ENCODE measurements around the gene PAMR1.

Gene PAMR1

DNA sequence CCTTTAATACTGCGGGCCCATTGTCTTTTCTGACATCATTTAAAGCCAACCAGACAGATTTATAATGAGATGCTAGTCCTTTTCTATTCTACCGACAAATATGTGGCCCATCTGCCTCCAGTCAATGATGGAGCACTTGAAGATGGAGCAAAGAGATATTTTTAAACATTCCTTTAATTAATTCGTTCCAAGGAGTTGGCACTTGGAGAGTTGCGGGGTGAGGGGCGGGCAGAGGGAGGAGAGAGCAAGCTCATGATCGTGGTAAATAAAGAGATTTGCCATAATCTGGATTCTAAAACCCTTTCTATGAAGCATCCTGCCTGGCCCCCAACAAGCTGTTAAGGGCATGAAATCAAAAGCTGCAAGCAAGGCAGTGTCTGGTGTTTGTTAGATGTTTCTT is 111.1 kb downstream of the PAMR1 start:
- no peaks in the 10 kb centered on the region for H3K9me3 ChIP-seq (ENCODE audit: control insufficient read depth, low read length)
- H3K4me3 ChIP-seq (ENCODE audit: insufficient read depth, low read depth, low read length, poor library complexity, severe bottlenecking) = no peak overlapping the region
- peaks cover 6% of the 10 kb centered on the region for H3K4me1 ChIP-seq (ENCODE audit: control insufficient read depth, insufficient read depth, low read length, poor library complexity, severe bottlenecking)
- H3K27me3 ChIP-seq (replicated peaks; ENCODE audit: control insufficient read depth, insufficient read depth, low read length, poor library complexity, severe bottlenecking) = peaks cover 16% of the 10 kb centered on the region
- H3K27ac ChIP-seq (ENCODE audit: insufficient read depth, low read length, poor library complexity, severe bottlenecking) = no peak overlapping the region
- no peaks in the 10 kb centered on the region for H3K36me3 ChIP-seq (ENCODE audit: control insufficient read depth, insufficient read depth, low read length)
- no peak for DNase-seq

DNA sequence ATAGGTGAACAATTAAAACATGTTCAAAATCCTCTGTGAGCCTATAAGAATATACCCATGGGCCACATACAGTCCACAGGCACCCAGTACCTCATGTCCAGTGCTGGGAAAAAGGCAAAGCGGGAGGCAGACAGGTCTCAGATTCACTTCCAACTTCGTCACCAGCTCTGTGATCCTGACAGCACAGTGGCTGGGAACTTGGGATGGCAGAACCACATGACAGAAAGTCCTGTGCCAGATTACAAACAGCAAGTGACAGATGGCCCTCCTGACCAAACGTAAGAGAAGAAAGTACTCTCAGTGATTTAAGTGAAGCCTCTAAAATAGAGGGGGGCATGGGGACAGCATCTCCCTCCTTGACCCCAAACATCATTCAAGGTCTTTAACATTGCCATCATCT is 111.8 kb downstream of the PAMR1 start:
- no peak for DNase-seq
- no peak overlapping the region for H3K27ac ChIP-seq (ENCODE audit: insufficient read depth, low read length, poor library complexity, severe bottlenecking)

DNA sequence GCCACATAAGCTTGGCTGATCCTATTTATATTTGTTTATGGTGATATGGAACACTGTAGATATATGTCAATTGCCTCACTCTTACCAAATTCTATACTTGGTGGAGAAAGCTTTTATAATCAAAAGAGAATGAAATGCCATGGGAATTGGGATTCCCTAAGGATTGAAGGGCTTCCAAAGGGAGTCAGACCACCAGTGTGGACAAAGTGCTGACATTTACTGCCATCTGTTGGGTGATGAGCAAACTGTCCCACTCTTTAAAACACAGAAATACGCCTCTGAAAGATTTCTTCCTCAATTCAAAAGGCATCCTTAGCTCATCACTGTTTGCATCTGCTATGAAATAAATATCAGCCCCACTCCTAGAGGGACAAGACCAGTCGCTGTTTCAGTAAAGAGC is 113.1 kb downstream of the PAMR1 start:
- no peaks in the 10 kb centered on the region for H3K4me1 ChIP-seq (ENCODE audit: control insufficient read depth, insufficient read depth, low read length, poor library complexity, severe bottlenecking)
- no peaks in the 10 kb centered on the region for H3K36me3 ChIP-seq (ENCODE audit: control insufficient read depth, insufficient read depth, low read length)
- DNase-seq = no peak
- no peaks in the 10 kb centered on the region for H3K27me3 ChIP-seq (replicated peaks; ENCODE audit: control insufficient read depth, insufficient read depth, low read length, poor library complexity, severe bottlenecking)
- H3K4me3 ChIP-seq (ENCODE audit: insufficient read depth, low read depth, low read length, poor library complexity, severe bottlenecking) = no peak overlapping the region
- H3K9me3 ChIP-seq (ENCODE audit: control insufficient read depth, low read length) = no peaks in the 10 kb centered on the region
- no peak overlapping the region for H3K27ac ChIP-seq (ENCODE audit: insufficient read depth, low read length, poor library complexity, severe bottlenecking)

More for the DNA sequence above, 111.8 kb downstream of the PAMR1 start:
- Histone ChIP-seq H3K36me3 (ENCODE audit: control insufficient read depth, insufficient read depth, low read length) (no peaks in the 10 kb centered on the region), H3K27me3 (replicated peaks; ENCODE audit: control insufficient read depth, insufficient read depth, low read length, poor library complexity, severe bottlenecking) (peaks cover 9% of the 10 kb centered on the region), H3K4me3 (ENCODE audit: insufficient read depth, low read depth, low read length, poor library complexity, severe bottlenecking) (no peak overlapping the region), H3K4me1 (ENCODE audit: control insufficient read depth, insufficient read depth, low read length, poor library complexity, severe bottlenecking) (no peaks in the 10 kb centered on the region), H3K9me3 (ENCODE audit: control insufficient read depth, low read length) (no peaks in the 10 kb centered on the region)

DNA sequence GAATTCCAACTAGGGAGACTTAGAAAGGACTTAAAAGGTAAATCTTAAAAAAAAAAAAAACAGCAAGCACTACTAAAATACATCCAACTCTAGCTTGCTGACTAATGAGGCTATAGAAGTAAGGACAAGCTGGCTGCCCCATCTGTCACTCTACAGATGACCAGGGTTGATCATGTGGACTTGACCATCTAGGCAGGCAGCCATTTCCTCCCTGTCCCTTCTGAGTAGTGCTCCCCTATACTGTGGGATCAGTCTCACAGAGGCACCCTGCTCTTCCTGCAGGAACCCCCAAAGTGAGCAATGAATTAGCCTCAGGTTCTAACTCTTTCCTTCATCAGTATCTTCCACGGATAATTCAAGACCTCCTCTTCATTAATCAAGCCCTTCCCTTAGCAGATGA is 118.4 kb downstream of the PAMR1 start:
- no peaks in the 10 kb centered on the region for H3K27me3 ChIP-seq (replicated peaks; ENCODE audit: control insufficient read depth, insufficient read depth, low read length, poor library complexity, severe bottlenecking)
- no peaks in the 10 kb centered on the region for H3K36me3 ChIP-seq (ENCODE audit: control insufficient read depth, insufficient read depth, low read length)
- no peaks in the 10 kb centered on the region for H3K4me1 ChIP-seq (ENCODE audit: control insufficient read depth, insufficient read depth, low read length, poor library complexity, severe bottlenecking)
- no peak for DNase-seq
- no peaks in the 10 kb centered on the region for H3K9me3 ChIP-seq (ENCODE audit: control insufficient read depth, low read length)
- H3K27ac ChIP-seq (ENCODE audit: insufficient read depth, low read length, poor library complexity, severe bottlenecking) = no peak overlapping the region
- no peak overlapping the region for H3K4me3 ChIP-seq (ENCODE audit: insufficient read depth, low read depth, low read length, poor library complexity, severe bottlenecking)

DNA sequence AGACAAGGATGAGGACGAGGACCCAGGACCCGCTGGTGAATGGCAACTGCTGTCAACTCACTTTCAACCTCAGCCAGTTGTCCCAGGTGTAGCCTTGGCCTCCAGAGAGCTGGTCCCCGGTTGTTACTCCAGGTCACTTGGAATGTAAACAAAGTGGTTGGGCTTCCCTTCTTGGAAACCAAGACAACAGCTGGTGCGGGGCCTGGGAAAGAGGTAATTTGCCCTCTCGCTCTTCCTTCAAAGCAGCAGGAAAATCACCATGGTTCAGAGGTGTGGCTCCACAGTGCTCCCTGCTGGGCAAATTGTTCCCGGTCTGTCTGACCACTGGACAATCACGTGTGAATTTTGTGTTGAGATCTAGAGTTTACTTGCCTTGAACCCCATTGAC is 121.0 kb downstream of the PAMR1 start:
- no peak overlapping the region for H3K4me3 ChIP-seq (ENCODE audit: insufficient read depth, low read depth, low read length, poor library complexity, severe bottlenecking)
- no peaks in the 10 kb centered on the region for H3K36me3 ChIP-seq (ENCODE audit: control insufficient read depth, insufficient read depth, low read length)
- no peak overlapping the region for H3K27ac ChIP-seq (ENCODE audit: insufficient read depth, low read length, poor library complexity, severe bottlenecking)
- DNase-seq = no peak
- no peaks in the 10 kb centered on the region for H3K9me3 ChIP-seq (ENCODE audit: control insufficient read depth, low read length)
- H3K27me3 ChIP-seq (replicated peaks; ENCODE audit: control insufficient read depth, insufficient read depth, low read length, poor library complexity, severe bottlenecking) = no peaks in the 10 kb centered on the region
- no peaks in the 10 kb centered on the region for H3K4me1 ChIP-seq (ENCODE audit: control insufficient read depth, insufficient read depth, low read length, poor library complexity, severe bottlenecking)

DNA sequence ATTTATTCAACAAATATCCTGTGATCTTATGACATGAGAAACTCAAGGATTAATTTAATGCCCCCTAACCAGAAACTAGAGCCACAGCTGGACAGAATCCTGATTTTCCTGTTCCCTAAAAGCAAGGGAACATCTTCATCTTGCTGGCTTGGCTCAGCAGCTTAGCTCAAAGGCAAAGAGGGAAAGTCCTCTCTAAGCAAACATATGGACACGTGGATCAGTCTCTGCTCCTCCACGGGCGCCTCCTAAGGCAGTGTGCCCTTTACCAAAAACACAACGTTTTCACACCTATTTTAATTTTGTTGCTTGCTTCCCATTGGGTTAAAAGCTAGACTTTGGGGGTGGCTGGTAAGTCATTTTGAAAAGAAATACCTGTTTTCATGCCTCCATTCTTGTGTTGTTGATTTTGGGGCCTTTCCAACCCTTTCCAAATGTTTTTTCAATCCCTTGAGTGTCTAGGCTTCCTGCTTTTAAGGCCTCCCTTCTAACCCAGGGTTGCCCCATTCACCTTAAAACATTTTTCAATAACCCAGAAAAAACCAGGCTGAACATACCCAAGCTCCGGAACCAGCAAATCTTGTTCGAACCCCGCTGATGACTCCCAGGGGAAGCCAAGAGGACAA is 121.5 kb downstream of the PAMR1 start:
- H3K27ac ChIP-seq (ENCODE audit: insufficient read depth, low read length, poor library complexity, severe bottlenecking) = no peak overlapping the region
- no peaks in the 10 kb centered on the region for H3K36me3 ChIP-seq (ENCODE audit: control insufficient read depth, insufficient read depth, low read length)
- no peaks in the 10 kb centered on the region for H3K9me3 ChIP-seq (ENCODE audit: control insufficient read depth, low read length)
- no peaks in the 10 kb centered on the region for H3K27me3 ChIP-seq (replicated peaks; ENCODE audit: control insufficient read depth, insufficient read depth, low read length, poor library complexity, severe bottlenecking)
- no peak overlapping the region for H3K4me3 ChIP-seq (ENCODE audit: insufficient read depth, low read depth, low read length, poor library complexity, severe bottlenecking)
- no peaks in the 10 kb centered on the region for H3K4me1 ChIP-seq (ENCODE audit: control insufficient read depth, insufficient read depth, low read length, poor library complexity, severe bottlenecking)
- DNase-seq = no peak

DNA sequence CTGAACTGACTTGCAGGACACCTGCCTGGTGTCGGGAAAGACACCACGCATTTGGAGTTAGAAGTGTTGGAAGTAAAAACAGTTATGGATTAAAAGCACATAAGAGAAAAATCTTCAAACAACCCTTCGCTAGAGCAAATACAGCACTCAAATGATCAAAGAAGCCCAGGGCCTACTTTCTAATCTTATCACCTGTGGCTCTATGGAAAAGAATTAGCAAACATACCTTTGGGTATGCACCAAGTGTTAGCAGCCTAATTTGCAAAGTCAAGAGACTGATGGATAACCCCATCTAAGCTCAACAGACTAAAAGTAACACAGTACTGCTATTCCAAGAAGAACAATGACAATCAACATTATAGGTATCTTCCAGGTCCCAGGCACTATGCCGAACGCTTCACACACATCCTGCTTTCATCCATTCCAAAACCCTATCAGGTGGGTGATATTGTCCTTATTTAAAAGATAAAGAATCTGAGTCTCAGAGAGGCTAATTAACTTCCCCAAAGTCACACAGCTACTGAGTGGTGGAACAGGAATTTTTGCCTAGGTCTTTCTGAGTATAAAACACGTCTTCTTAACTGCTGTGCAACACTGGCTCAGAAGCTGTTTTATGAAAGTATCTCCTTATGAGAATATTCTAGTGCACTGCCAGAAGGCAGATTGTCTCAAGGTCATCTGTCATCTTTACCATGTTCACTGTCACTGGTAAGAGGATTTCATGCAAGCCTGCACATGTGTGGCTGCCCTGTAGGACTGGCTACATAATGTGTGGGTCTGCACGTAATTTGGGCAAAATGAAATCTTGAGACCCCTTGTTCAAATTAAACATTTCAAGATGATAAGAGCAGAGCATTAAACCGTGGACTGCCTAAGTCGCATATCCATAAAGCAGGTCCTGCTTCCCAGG is 122.4 kb downstream of the PAMR1 start:
- Histone ChIP-seq H3K27me3 (replicated peaks; ENCODE audit: control insufficient read depth, insufficient read depth, low read length, poor library complexity, severe bottlenecking) (no peaks in the 10 kb centered on the region), H3K27ac (ENCODE audit: insufficient read depth, low read length, poor library complexity, severe bottlenecking) (no peak overlapping the region), H3K36me3 (ENCODE audit: control insufficient read depth, insufficient read depth, low read length) (no peaks in the 10 kb centered on the region), H3K4me3 (ENCODE audit: insufficient read depth, low read depth, low read length, poor library complexity, severe bottlenecking) (no peak overlapping the region), H3K9me3 (ENCODE audit: control insufficient read depth, low read length) (no peaks in the 10 kb centered on the region), H3K4me1 (ENCODE audit: control insufficient read depth, insufficient read depth, low read length, poor library complexity, severe bottlenecking) (no peaks in the 10 kb centered on the region)
- no peak for DNase-seq

DNA sequence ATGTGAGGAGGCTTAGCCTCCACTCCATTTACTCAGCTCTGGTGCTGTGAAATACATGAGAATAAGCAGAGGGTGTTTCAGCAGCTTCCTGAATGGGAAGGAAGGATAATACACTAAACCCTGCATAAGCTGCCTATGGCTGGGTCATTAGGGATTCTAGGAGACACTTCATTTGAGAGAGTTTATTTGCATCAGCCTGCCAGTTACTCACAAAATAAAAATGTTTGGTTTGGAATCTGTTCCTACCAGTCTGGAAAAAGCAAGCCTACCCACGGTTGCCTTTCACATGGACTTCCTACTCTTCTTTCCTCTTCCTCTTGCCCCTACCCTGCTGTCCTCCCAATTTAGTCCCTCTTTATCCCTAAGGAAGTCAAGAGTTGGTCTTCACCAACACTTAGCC is 126.5 kb downstream of the PAMR1 start:
- Histone ChIP-seq H3K27me3 (replicated peaks; ENCODE audit: control insufficient read depth, insufficient read depth, low read length, poor library complexity, severe bottlenecking) (no peaks in the 10 kb centered on the region), H3K27ac (ENCODE audit: insufficient read depth, low read length, poor library complexity, severe bottlenecking) (no peak overlapping the region), H3K4me1 (ENCODE audit: control insufficient read depth, insufficient read depth, low read length, poor library complexity, severe bottlenecking) (no peaks in the 10 kb centered on the region), H3K4me3 (ENCODE audit: insufficient read depth, low read depth, low read length, poor library complexity, severe bottlenecking) (no peak overlapping the region), H3K36me3 (ENCODE audit: control insufficient read depth, insufficient read depth, low read length) (no peaks in the 10 kb centered on the region), H3K9me3 (ENCODE audit: control insufficient read depth, low read length) (no peaks in the 10 kb centered on the region)
- DNase-seq = no peak

DNA sequence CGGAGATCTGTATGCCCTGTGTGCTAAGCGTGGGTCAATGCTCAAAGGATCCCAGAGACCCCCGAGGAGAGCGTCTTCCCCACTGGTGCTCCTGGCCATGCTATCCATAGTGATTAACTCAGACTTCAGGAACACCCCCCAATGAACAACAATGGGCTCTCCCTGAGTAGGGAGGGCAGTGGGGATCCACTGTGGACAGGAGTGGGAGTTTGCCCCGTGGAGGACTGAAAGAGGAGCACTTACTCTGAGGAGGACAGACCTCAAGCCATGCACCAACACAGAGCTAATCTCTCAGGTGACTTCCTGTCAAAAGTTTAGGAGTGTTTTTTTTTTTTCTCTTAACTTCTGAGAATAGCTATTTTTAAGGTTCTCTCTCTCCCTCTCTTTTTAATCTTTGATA is 130.5 kb downstream of the PAMR1 start:
- Histone ChIP-seq H3K9me3 (ENCODE audit: control insufficient read depth, low read length) (no peaks in the 10 kb centered on the region), H3K4me1 (ENCODE audit: control insufficient read depth, insufficient read depth, low read length, poor library complexity, severe bottlenecking) (peaks cover 4% of the 10 kb centered on the region), H3K36me3 (ENCODE audit: control insufficient read depth, insufficient read depth, low read length) (no peaks in the 10 kb centered on the region), H3K27ac (ENCODE audit: insufficient read depth, low read length, poor library complexity, severe bottlenecking) (no peak overlapping the region), H3K27me3 (replicated peaks; ENCODE audit: control insufficient read depth, insufficient read depth, low read length, poor library complexity, severe bottlenecking) (no peaks in the 10 kb centered on the region), H3K4me3 (ENCODE audit: insufficient read depth, low read depth, low read length, poor library complexity, severe bottlenecking) (no peak overlapping the region)
- no peak for DNase-seq

DNA sequence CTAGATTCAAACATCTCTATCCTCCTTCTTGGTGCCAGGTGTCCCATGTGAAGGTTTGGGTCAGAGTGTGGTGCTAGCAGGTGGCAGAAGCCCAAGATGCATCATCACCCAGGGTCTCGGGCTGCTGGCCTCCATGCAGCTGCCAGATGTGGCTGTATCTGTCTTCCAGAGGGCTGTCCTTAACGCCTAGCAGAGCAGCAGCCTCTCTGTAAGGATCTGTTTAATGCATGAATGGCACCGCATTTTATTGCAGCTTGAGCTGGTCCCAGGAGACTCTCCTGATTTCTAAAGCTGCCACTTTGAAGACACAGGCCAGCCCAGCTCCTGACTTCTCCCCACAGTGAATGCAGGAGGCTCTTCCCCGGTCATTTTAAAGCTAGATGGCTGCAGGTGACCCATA is 132.3 kb downstream of the PAMR1 start:
- no peaks in the 10 kb centered on the region for H3K27me3 ChIP-seq (replicated peaks; ENCODE audit: control insufficient read depth, insufficient read depth, low read length, poor library complexity, severe bottlenecking)
- H3K4me3 ChIP-seq (ENCODE audit: insufficient read depth, low read depth, low read length, poor library complexity, severe bottlenecking) = no peak overlapping the region
- no peaks in the 10 kb centered on the region for H3K9me3 ChIP-seq (ENCODE audit: control insufficient read depth, low read length)
- peaks cover 4% of the 10 kb centered on the region for H3K4me1 ChIP-seq (ENCODE audit: control insufficient read depth, insufficient read depth, low read length, poor library complexity, severe bottlenecking)
- no peak overlapping the region for H3K27ac ChIP-seq (ENCODE audit: insufficient read depth, low read length, poor library complexity, severe bottlenecking)
- H3K36me3 ChIP-seq (ENCODE audit: control insufficient read depth, insufficient read depth, low read length) = no peaks in the 10 kb centered on the region
- no peak for DNase-seq
